GM21381 (cell line): ENCODE measurements around the gene APEX2.
"Not testable (repeated sequence)": the region's sequence is repeated elsewhere in the genome, so short reads cannot be mapped to it uniquely, and the experiment has no call there.

Experiments
- ATAC-seq: cut with Tn5 transposase; IDR thresholded peaks from one replicate; pipeline ENCODE4 v1.9.1; 2021; ENCODE audit warnings: mild to moderate bottlenecking, moderate library complexity; ENCODE audit not compliant: unreplicated experiment

The APEX2 gene, protein sequence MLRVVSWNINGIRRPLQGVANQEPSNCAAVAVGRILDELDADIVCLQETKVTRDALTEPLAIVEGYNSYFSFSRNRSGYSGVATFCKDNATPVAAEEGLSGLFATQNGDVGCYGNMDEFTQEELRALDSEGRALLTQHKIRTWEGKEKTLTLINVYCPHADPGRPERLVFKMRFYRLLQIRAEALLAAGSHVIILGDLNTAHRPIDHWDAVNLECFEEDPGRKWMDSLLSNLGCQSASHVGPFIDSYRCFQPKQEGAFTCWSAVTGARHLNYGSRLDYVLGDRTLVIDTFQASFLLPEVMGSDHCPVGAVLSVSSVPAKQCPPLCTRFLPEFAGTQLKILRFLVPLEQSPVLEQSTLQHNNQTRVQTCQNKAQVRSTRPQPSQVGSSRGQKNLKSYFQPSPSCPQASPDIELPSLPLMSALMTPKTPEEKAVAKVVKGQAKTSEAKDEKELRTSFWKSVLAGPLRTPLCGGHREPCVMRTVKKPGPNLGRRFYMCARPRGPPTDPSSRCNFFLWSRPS

DNA sequence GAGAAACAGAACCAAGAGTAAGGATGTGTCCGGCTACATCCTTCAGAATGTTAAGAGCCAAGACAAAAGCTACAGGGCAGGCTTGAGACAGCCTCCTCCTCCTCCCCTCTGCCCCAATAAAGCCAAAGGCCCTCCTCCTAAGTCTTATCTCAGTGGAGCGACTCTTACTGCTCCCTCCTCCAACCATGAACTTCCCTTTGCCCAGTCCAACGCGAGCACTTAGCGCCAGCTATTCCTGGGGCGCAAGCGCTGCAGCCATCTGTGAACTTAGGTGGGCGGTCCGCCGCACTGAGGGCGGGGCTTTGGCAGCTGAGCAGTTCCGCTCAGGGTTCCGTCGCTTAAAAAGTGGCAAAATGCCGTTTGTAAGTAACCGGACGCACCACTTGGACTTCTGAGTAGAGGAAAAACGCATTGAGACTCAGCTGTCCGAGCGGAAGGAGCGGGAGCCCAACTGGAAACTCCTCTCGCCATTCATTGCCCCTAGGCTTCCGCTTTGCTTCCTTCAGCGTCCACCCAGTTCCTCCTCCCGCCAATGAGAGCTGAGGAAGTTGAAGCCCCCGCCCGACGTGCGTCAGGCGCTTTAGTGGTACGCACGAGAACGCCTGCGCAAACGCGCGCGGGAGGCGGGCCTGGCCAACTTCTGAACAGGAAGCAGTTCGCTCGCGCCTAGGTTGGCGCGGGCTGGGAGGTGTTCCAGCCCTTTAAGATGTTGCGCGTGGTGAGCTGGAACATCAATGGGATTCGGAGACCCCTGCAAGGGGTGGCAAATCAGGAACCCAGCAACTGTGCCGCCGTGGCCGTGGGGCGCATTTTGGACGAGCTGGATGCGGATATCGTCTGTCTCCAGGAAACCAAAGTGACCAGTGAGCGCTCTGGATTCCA, at the start of gene APEX2:
Gene APEX2 (plus strand): TSS at position 647 of the 882 bp plus-strand sequence. CDS start 60 bp downstream, at position 707.
- ATAC-seq, result peak; percentile 92

GRCh38 chrX:54950730-54951375, 49.3 kb upstream of the APEX2 start:
- ATAC-seq, result no peak

DNA sequence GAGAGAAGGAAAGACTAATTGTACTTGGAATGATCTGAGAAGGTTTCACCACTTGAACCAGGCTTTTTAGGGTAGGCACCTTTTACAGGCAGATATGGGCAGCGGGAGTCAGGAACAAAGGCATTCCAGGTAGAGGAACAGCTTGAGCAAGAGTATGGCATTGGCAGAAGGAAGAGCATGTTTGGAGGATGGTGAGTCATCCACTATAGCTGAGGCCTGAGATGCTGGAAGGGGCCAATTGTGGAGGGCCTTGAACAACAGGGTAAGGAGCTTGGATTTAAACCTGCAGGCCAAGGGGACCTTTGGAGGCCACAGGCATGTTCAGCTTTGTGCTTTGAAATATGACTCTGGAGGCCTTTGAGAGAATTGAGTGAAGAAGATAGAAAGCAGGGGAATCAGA, 38.4 kb upstream of the APEX2 start:
- ATAC-seq, result no peak

GRCh38 chrX:54964766-54965497, 35.2 kb upstream of the APEX2 start:
- no peak for ATAC-seq

GRCh38 chrX:54977387-54977786, 22.8 kb upstream of the APEX2 start:
- ATAC-seq, result no peak

- no peak for ATAC-seq
Observed at GRCh38 chrX:54978448-54978847, 21.7 kb upstream of the APEX2 start.

- no peak for ATAC-seq
Observed at GRCh38 chrX:54979432-54979831, 20.7 kb upstream of the APEX2 start.

DNA sequence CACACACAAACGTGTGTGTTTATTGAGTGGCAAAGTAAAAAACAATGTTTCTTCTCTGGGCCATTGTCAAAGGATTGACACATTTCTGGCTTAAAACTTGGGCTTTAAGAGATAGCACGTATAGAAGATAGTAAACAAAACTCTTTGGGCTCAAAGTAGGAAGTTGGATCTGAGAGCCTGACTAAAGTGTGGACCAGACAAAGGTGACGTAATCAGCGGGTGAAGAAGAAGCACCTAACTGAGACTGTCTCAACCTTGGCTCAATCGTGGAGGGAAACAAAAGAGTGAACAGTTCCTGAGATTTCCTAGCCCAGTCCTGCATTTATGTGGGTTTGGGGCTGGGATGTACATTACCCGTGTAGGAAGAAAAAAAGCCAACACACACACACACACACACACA, 19.8 kb upstream of the APEX2 start:
- ATAC-seq, result no peak

- ATAC-seq, result not testable (repeated sequence)
Observed at GRCh38 chrX:54983306-54983705, 16.9 kb upstream of the APEX2 start.

DNA sequence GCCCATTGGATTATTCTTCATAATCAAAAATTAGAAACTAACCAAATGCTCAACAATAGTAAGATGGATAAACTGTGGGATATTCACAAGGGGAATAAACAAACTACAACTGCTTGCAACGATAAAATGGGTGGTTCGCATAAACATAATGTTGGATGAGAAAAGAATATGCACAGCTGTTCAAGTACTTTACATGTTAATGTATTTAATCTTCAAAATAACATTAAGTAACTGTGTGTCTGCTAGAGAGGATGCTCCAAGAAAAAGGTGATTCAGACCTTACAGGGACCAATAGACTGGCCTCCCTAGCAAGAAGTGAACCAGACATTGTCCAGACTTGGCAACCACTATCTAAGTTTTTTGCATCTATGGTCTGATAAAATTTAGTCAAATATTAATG, 8.5 kb upstream of the APEX2 start:
- ATAC-seq, result no peak

- ATAC-seq, result no peak
Observed at GRCh38 chrX:54992911-54993622, 7.1 kb upstream of the APEX2 start.

DNA sequence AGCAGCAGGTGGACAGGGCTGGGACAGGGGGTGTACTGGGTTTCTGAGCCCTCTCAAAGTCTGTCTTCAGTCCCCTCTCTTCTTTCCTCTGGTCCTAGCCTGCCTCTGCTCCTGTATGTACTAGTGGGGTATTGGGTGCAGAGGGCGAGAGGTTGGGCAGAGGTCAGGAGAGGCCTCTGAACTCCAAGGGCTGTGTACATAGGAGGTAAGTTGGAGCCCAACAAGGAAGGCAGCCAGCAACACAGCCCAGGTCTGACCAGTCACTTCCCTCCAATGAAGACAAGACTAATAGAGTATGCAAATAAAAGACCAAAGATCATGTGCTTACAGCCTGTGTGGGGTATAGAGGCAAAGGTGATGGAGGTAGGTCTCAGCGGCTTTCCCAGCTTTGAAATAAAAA, 6.1 kb upstream of the APEX2 start, which contains the start of gene PFKFB1:
Gene PFKFB1 (minus strand): TSS at position 90 of the 400 bp plus-strand sequence. CDS start 181 bp downstream, outside the sequence.
- no peak for ATAC-seq

GRCh38 chrX:54994668-54995351, 5.4 kb upstream of the APEX2 start:
- no peak for ATAC-seq

- no peak for ATAC-seq
Observed at GRCh38 chrX:54995621-54996020, 4.5 kb upstream of the APEX2 start.

DNA sequence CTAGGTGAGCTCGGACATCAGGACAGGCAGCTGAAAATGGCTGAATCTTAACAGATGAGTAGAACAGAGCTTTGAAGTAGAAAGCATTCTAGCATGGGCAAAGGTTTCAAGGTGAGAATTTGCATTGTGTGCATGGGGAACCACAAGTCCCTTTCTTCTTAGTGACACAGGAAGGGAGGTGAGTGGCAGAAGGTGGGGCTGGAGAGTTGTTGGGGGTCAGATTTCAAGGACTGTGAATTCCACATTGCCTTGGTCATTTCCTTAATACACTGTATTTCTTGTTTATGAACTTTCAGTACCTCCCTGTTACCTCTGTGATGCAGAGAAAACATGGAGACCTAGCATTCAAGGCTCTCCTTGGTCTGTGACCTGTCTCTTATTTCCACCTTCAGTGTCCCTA, 4.1 kb downstream of the APEX2 start:
- no peak for ATAC-seq

GRCh38 chrX:55005256-55005655, 5.1 kb downstream of the APEX2 start:
- ATAC-seq, result no peak

DNA sequence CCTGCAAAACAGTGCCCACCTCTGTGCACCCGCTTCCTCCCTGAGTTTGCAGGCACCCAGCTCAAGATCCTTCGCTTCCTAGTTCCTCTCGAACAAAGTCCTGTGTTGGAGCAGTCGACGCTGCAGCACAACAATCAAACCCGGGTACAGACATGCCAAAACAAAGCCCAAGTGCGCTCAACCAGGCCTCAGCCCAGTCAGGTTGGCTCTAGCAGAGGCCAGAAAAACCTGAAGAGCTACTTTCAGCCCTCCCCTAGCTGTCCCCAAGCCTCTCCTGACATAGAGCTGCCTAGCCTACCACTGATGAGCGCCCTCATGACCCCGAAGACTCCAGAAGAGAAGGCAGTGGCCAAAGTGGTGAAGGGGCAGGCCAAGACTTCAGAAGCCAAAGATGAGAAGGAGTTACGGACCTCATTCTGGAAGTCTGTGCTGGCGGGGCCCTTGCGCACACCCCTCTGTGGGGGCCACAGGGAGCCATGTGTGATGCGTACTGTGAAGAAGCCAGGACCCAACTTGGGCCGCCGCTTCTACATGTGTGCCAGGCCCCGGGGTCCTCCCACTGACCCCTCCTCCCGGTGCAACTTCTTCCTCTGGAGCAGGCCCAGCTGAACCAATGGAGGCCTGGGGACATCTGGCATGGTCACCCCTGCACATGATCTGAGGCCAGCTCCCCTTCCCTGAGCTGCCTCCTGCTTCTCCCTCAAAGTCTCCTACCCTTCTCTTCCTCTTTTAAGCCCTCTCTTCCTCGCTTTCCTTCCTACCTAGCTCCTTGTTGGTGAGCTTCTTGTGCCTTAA, 6.9 kb downstream of the APEX2 start:
- no peak for ATAC-seq

DNA sequence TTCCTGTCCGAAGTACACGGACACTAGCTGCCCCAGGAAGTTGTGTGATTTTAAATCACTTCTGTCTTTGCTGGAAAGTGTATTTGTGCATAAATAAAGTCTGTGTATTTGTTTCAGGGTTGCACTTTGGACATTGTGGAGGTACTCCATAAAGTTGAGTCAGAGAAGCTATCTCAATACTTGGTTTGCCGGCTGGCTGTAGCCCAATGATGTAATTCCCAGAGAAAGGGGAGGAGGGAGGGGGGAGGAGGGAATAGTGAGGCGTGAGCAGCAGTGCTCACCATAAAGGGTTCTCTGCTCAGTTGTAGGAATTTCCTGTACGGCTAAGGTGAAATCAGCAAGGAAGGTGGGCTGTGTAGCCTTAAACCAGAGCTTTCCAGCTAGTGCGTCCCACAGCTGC, 7.5 kb downstream of the APEX2 start:
- ATAC-seq, result no peak
